NT2/D1 (cell line): ENCODE measurements around the gene NEB.
"Not testable (repeated sequence)": the region's sequence is repeated elsewhere in the genome, so short reads cannot be mapped to it uniquely, and the experiment has no call there.

Experiments used
- SUZ12 ChIP-seq: IDR thresholded peaks from 2 replicates; pipeline ENCODE4 v1.6.1; 2011; ENCODE audit not compliant: insufficient read length, insufficient read depth; ENCODE audit errors: extremely low read depth
- YY1 ChIP-seq: IDR thresholded peaks from 2 replicates; pipeline ENCODE4 v1.6.1; 2011; ENCODE audit not compliant: insufficient read length, insufficient read depth

- not testable (repeated sequence) for TF ChIP-seq SUZ12, YY1
Measured at GRCh38 chr2:151603530-151603929, 130.7 kb downstream of the NEB start.
